LNCaP clone FGC (cell line): ENCODE measurements around the gene SGPL1.

Experiments used
- DNase-seq: peaks from one replicate; pipeline ENCODE4 v3.0.0-alpha.2; 2011; ENCODE audit warnings: low read depth
- H3K4me3 ChIP-seq: 2 replicates; pipeline ENCODE4 v1.5.1; 2011; ENCODE audit warnings: mild to moderate bottlenecking, low read depth, low read length, control low read depth
- TF ChIP-seq, protein P1 (sequence below): IDR thresholded peaks from 2 replicates; pipeline ENCODE4 v1.5.1; 2012; ENCODE audit warnings: mild to moderate bottlenecking; ENCODE audit not compliant: control insufficient read depth, insufficient read depth; ENCODE audit errors: extremely low read depth

The SGPL1 gene

DNA sequence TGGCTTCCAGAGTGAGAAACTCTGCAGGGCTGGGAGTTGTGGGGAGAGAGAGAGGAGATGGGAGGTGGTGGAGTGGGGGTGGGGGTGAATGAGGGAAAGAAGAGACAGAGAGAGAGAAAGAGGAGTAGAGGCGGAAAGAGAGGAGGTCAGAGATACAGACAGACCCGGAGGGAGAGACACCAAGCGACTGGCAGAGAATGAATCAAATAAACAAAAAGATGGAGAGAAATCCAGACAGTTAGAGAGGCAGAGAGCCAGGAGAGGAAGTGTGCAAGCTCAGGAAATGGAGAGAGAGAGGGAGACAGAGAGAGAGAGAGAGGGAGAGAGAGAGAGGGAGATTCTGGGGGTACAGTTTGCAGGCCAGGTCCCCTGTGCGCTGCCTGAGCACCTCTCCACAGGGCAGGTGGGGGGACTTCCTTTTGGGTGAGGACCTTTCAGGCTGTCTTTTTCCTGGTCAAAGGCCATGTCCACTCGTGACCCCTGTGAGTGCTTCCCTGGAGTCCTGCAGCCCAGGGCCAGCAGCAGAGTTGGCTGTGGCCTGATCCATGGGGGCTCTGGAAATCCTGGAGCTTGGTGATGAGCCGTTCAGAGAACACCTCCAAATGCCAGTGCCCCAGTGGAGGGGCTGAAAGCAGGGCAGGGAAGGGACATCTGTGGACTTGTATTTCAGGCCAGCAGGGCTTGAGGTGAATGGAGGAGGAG lies 97.6 kb downstream of the SGPL1 start:
- DNase-seq = no peak
- H3K4me3 ChIP-seq = no peak overlapping the region
- TF ChIP-seq, protein P1, sequence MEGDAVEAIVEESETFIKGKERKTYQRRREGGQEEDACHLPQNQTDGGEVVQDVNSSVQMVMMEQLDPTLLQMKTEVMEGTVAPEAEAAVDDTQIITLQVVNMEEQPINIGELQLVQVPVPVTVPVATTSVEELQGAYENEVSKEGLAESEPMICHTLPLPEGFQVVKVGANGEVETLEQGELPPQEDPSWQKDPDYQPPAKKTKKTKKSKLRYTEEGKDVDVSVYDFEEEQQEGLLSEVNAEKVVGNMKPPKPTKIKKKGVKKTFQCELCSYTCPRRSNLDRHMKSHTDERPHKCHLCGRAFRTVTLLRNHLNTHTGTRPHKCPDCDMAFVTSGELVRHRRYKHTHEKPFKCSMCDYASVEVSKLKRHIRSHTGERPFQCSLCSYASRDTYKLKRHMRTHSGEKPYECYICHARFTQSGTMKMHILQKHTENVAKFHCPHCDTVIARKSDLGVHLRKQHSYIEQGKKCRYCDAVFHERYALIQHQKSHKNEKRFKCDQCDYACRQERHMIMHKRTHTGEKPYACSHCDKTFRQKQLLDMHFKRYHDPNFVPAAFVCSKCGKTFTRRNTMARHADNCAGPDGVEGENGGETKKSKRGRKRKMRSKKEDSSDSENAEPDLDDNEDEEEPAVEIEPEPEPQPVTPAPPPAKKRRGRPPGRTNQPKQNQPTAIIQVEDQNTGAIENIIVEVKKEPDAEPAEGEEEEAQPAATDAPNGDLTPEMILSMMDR = no peak

DNA sequence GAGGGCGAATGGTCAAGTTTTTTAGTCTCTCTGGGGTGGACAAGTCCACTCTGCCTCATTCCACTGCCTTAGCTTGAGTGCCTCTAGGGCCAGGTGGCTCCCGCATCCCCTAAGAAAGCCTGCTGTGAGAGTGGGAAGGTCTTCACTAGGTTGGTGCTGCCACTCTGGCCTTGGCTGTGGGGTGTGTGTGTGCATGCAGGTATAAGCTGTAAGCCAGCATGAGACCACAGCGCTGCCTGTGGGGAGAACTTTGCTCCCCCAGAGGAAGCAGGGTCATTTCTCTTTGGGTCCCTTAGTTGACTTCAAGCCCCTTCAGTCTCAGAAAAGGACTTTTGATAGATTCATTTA lies 98.1 kb downstream of the SGPL1 start:
- H3K4me3 ChIP-seq = no peak overlapping the region
- TF ChIP-seq, protein P1 = no peak
- no peak for DNase-seq

DNA sequence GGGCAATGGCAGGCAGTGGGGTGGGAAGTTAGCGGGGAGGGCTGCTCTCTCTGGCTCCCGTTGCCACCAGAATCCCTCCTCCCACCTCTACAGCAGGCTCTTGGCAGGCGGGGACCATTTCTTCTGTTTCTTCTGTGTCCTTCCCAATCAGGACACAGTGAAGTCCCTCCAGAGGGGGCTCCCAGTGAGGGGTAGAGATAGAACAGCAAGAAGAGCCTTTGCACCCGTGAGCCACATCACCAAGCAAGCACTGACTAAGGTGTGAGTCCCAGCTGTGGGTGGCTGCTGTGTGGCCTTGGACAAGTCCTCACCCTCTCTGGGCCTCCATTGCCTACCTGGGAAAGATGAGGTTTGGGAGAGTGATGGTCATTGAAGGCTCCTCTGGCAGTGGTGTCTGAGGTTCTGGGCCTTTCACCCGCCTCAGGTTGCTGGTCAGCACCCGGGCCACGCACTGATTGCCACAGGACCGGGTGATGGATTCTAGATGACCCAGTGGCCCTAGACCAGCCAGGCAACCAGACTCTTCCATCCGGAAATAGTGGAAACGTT lies 98.6 kb downstream of the SGPL1 start:
- no peak for DNase-seq
- TF ChIP-seq, protein P1 = no peak
- H3K4me3 ChIP-seq = no peak overlapping the region

DNA sequence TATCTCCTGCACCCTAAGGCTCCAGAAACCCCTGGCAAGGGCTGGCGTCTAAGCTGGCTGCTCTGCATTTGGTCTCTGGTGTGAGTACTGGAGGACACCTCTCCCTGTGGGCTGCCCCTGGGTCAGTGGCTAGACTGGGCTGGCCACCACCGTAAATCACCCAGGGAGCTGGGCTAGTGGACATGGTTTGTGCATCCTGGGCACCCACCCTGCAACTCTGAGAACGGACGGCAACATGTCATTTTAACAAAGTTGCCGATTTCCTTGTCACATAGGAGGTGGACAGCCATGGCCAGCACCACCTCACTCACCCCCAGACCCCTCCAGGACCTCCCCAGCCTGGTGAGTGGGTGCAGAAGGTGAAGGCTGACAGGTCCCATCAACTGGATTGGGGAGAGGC lies 99.5 kb downstream of the SGPL1 start:
- H3K4me3 ChIP-seq = no peak overlapping the region
- no peak for DNase-seq
- TF ChIP-seq, protein P1 = no peak

DNA sequence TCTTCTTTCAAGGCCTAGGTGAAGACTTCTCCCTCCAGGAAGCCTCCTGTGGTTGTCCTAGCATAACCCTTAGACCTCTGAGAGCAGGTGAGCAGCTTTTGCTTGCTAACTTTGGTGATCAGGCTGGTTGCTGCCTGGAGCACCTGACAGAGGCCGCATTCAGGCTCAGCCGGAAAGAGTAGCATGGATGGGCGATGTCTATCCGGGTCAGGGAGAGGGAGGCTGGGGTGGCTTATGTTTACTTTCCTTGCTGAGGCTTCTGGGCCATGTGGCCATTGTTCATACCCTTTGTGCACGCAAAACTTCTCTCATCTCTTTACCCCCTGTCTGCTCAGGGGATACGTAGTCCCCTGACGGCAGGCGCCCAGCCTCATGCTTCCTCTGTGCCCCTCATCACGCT lies 100.1 kb downstream of the SGPL1 start:
- no peak for DNase-seq
- no peak overlapping the region for H3K4me3 ChIP-seq
- TF ChIP-seq, protein P1 = no peak

DNA sequence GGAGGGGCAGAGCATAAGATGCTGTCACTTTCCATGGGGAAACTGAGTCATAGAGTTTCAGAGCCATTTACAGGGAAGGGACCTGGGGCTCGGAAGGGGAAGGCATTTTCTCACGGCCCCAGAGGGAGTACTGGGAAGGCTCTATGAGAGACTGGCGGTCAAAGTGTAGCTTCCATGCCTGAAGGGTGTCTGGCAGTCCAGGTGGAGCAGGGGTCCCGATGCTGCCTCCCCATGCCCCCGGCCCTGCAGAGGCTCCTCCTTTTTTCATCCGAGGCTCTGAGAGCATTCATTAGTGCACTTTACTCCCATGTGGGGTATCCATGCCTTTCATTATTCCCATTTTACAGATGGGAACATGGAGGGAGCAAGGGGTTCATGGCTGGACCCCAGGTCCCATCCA lies 100.5 kb downstream of the SGPL1 start:
- H3K4me3 ChIP-seq = no peak overlapping the region
- TF ChIP-seq, protein P1 = no peak
- DNase-seq = no peak

DNA sequence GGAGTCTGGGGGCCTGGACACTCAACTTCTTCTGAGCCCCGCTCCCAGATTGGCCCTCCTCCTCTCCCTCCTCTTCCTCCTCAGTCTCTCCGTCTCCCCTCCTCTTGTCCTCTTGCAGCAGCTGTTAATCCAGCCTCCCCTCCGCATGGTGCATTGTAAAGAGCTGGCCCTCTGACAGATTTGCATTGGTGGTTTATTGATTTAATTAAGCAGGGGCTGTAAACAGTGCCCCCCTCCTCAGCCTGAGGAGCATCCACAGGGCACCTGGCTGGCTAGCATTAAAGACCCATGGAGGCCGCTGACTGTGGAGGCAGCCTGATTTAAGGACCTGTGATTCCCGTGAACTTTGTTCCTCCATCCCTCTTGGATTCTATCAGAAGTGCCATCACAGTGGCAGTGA lies 101.5 kb downstream of the SGPL1 start:
- no peak for DNase-seq
- TF ChIP-seq, protein P1 = no peak
- no peak overlapping the region for H3K4me3 ChIP-seq
